ENCODE data around the gene RPA1.

GRCh38 chr17:1919201-1919600, 89.4 kb downstream of the RPA1 start:
- no peak for TF ChIP-seq CTCF (IDR thresholded peaks at IDR 0.05)
- TF ChIP-seq POLR2A (IDR thresholded peaks at IDR 0.05) = no peak
